DOHH2 (cell line): ENCODE results near the gene FAM186B.

Experiments
- H3F3A ChIP-seq: fragments of 200-600 bp; sonication (generic), shearing (Covaris generic); 2 replicates; pipeline ENCODE4 v1.6.0; 2016; ENCODE audit warnings: antibody characterized with exemption, mild to moderate bottlenecking; ENCODE audit not compliant: control insufficient read depth, insufficient read depth
- H3K27ac ChIP-seq: fragments of 200-600 bp; sonication (generic); 2 replicates; pipeline ENCODE4 v1.5.1; 2014; ENCODE audit warnings: low read depth, mild to moderate bottlenecking, low read length, moderate library complexity
- H3K27me3 ChIP-seq: fragments of 200-600 bp; sonication (generic); 2 replicates; pipeline ENCODE4 v1.6.1; 2014; ENCODE audit warnings: mild to moderate bottlenecking, low read length, mixed read lengths; ENCODE audit not compliant: control insufficient read depth
- H3K36me3 ChIP-seq: fragments of 200-600 bp; sonication (generic); 2 replicates; pipeline ENCODE4 v1.6.1; 2014; ENCODE audit warnings: mild to moderate bottlenecking, low read length, moderate library complexity, mixed read lengths; ENCODE audit not compliant: control insufficient read depth
- H3K4me1 ChIP-seq: fragments of 200-600 bp; sonication (generic); 2 replicates; pipeline ENCODE4 v1.6.1; 2014; ENCODE audit warnings: mild to moderate bottlenecking, low read length, mixed read lengths; ENCODE audit not compliant: control insufficient read depth
- H3K4me2 ChIP-seq: fragments of 200-600 bp; sonication (generic); 2 replicates; pipeline ENCODE4 v1.6.0; 2014; ENCODE audit warnings: mild to moderate bottlenecking, low read length, moderate library complexity
- H3K4me3 ChIP-seq: fragments of 200-600 bp; sonication (generic); 2 replicates; pipeline ENCODE4 v1.5.1; 2014; ENCODE audit warnings: mild to moderate bottlenecking, low read length, mixed read lengths
- H3K79me2 ChIP-seq: fragments of 200-600 bp; sonication (generic); 2 replicates; pipeline ENCODE4 v1.6.1; 2014; ENCODE audit warnings: mild to moderate bottlenecking, low read length, mixed read lengths; ENCODE audit not compliant: control insufficient read depth
- H3K9me2 ChIP-seq: fragments of 200-600 bp; sonication (generic); replicated peaks from 2 replicates; pipeline ENCODE4 v1.6.1; 2014; ENCODE audit warnings: mild to moderate bottlenecking, low read length, mixed read lengths; ENCODE audit not compliant: control insufficient read depth
- H3K9me3 ChIP-seq: fragments of 200-600 bp; sonication (generic); 2 replicates; pipeline ENCODE4 v1.6.1; 2014; ENCODE audit warnings: antibody characterized with exemption, low read length, mixed read lengths; ENCODE audit not compliant: control insufficient read depth, insufficient read depth
- H4K20me1 ChIP-seq: fragments of 200-600 bp; sonication (generic); 2 replicates; pipeline ENCODE4 v1.6.0; 2014; ENCODE audit warnings: low read depth, mild to moderate bottlenecking, antibody characterized with exemption, low read length, moderate library complexity; ENCODE audit not compliant: control insufficient read depth, insufficient read depth
- CTCF ChIP-seq: fragments of 200-600 bp; sonication (generic); IDR thresholded peaks from one replicate; pipeline ENCODE4 v1.5.1; 2014; ENCODE audit warnings: antibody characterized with exemption, mild to moderate bottlenecking, low read depth, low read length; ENCODE audit not compliant: poor library complexity, severe bottlenecking
- EZH2phosphoT487 ChIP-seq: fragments of 200-600 bp; sonication (generic); IDR thresholded peaks from 2 replicates; pipeline ENCODE4 v1.6.1; 2017; ENCODE audit warnings: borderline replicate concordance, mild to moderate bottlenecking, antibody characterized with exemption, low read length, moderate library complexity, mixed read lengths

FAM186B gene

GRCh38 chr12:49651855-49652254 is 46.4 kb upstream of the FAM186B start:
- Histone ChIP-seq H3K4me2 (no peak overlapping the region), H3K9me3 (no peaks in the 10 kb centered on the region), H3K36me3 (peaks cover 12% of the 10 kb centered on the region), H3K4me3 (no peak overlapping the region), H3K4me1 (peaks cover 4% of the 10 kb centered on the region; the same call in 1 of the 2 replicates), H3F3A (no peaks in the 10 kb centered on the region), H3K27me3 (no peaks in the 10 kb centered on the region), H3K27ac (no peak overlapping the region), H4K20me1 (no peaks in the 10 kb centered on the region), H3K9me2 (no peaks in the 10 kb centered on the region), H3K79me2 (no peaks in the 10 kb centered on the region)
- TF ChIP-seq CTCF (no peak), EZH2phosphoT487 (no peak)

GRCh38 chr12:49649892-49650291 is 44.5 kb upstream of the FAM186B start:
- no peak overlapping the region for H3K4me2 ChIP-seq
- H3F3A ChIP-seq = no peaks in the 10 kb centered on the region
- no peaks in the 10 kb centered on the region for H4K20me1 ChIP-seq
- H3K27ac ChIP-seq = no peak overlapping the region
- no peaks in the 10 kb centered on the region for H3K27me3 ChIP-seq
- no peak overlapping the region for H3K4me3 ChIP-seq
- peaks cover 6% of the 10 kb centered on the region for H3K4me1 ChIP-seq
- no peaks in the 10 kb centered on the region for H3K79me2 ChIP-seq
- TF ChIP-seq CTCF (no peak), EZH2phosphoT487 (no peak)
- no peaks in the 10 kb centered on the region for H3K9me3 ChIP-seq
- H3K36me3 ChIP-seq = peaks cover 19% of the 10 kb centered on the region
- H3K9me2 ChIP-seq = no peaks in the 10 kb centered on the region

GRCh38 chr12:49649445-49649844 is 44.0 kb upstream of the FAM186B start:
- Histone ChIP-seq H3K27ac (no peak overlapping the region), H4K20me1 (no peaks in the 10 kb centered on the region), H3K27me3 (no peaks in the 10 kb centered on the region), H3K79me2 (no peaks in the 10 kb centered on the region), H3K9me3 (no peaks in the 10 kb centered on the region), H3K4me1 (peaks cover 10% of the 10 kb centered on the region), H3K4me2 (no peak overlapping the region), H3F3A (no peaks in the 10 kb centered on the region), H3K4me3 (no peak overlapping the region), H3K9me2 (no peaks in the 10 kb centered on the region), H3K36me3 (peaks cover 19% of the 10 kb centered on the region)
- TF ChIP-seq CTCF (no peak), EZH2phosphoT487 (no peak)

GRCh38 chr12:49648712-49649003 is 43.2 kb upstream of the FAM186B start:
- Histone ChIP-seq H3K9me3 (no peaks in the 10 kb centered on the region), H4K20me1 (no peaks in the 10 kb centered on the region), H3K27ac (no peak overlapping the region), H3K36me3 (peaks cover 21% of the 10 kb centered on the region), H3K4me3 (no peak overlapping the region), H3K27me3 (no peaks in the 10 kb centered on the region), H3K9me2 (no peaks in the 10 kb centered on the region), H3K4me2 (no peak overlapping the region), H3F3A (no peaks in the 10 kb centered on the region), H3K4me1 (peaks cover 14% of the 10 kb centered on the region), H3K79me2 (no peaks in the 10 kb centered on the region)
- TF ChIP-seq EZH2phosphoT487 = no peak
- TF ChIP-seq CTCF = no peak
